Vagina (tissue), 2 donors: ENCODE measurements around the gene GNG7.

Experiments used
- CTCF ChIP-seq, 3 experiments: fragments of 450-650 bp in 2 of 3; fragments of 200-600 bp in 1 of 3; sonication (generic) in 1 of 3; IDR thresholded peaks; one replicate each; pipeline ENCODE4 v1.5.1; 2017 to 2019; ENCODE audit warnings: antibody characterized with exemption in 3 of 3, mild to moderate bottlenecking in 2 of 3, moderate library complexity in 2 of 3
- POLR2A ChIP-seq, 2 donors: fragments of 450-650 bp; IDR thresholded peaks; one replicate each; pipeline ENCODE4 v1.6.1; 2017; ENCODE audit warnings: antibody characterized with exemption in 2 of 2, mild to moderate bottlenecking in 2 of 2, moderate library complexity in 2 of 2
- POLR2AphosphoS5 ChIP-seq, 2 donors: sonication (generic); formaldehyde crosslinking; IDR thresholded peaks; one replicate each; pipeline ENCODE4 v1.9.0; 2017; ENCODE audit warnings: antibody characterized with exemption in 2 of 2, mild to moderate bottlenecking in 2 of 2, low read depth in 1 of 2; ENCODE audit not compliant: insufficient read depth in 1 of 2

- TF ChIP-seq POLR2A (IDR thresholded peaks at IDR 0.05) = no peak
- TF ChIP-seq CTCF (IDR thresholded peaks at IDR 0.05) = no peak
- no peak for TF ChIP-seq POLR2AphosphoS5 (IDR thresholded peaks at IDR 0.05; ENCODE audit: insufficient read depth in 1 of 2, low read depth in 1 of 2)
Measured at GRCh38 chr19:2719920-2720776, 17.7 kb upstream of the GNG7 start.
